ENCODE results near the gene TSPAN2. TPM values are rescaled to one million over a fixed set of nuclear protein-coding genes. Genes with fewer than 3 reads are reported as not detected.

TSPAN2 gene
- total and polyA plus RNA-seq, 2 donors from 2014 or later = 9.9 to 14.6 TPM

DNA sequence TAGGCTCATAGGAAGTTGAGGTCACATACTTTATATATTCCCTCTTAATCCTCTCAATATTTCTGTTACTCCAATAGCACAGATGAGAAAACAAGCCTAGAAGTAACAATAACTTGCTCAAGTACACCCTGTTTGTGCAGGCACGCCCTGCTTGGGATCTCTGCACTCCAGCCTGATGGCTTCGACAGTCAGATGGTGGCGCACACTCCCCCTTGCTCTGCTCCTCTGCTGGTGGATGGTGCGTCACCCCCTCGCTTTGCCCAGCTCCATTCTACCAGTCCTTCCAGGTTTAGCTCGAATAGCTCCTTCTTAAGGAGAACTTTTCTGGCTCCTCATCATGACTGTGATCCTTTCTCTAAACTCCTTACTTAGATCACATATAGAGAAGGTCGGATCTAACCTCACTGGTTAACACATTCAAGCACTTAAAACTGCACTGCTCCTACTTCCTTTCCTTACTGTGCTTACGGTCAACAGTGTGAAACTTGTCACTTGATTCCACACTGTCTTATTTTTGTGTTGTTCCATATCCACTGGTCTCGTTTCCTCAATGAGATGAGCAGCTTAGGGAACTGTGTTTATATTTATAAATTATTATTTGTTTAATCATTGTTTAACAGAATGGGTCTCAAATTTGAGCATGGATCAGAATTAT, 3.0 kb downstream of the TSPAN2 start:
- DNase-seq (no peak), FAIRE-seq (no peak)
- Histone ChIP-seq H3K4me1 (ENCODE audit: control insufficient read depth in 2 of 3, insufficient read depth in 2 of 3, low read depth in 1 of 3, low read length in 3 of 3) (peaks cover 0 to 4% (median 0%) of the 10 kb centered on the region in 3 donors), H3K36me3 (ENCODE audit: control insufficient read depth in 2 of 3, insufficient read depth in 3 of 3, low read length in 3 of 3) (no peaks in the 10 kb centered on the region), H3K4me3 (ENCODE audit: low read length in 3 of 3) (no peak overlapping the region), H3K9ac (ENCODE audit: low read length in 3 of 3) (peak overlapping the region in 1 of 3 donors; percentile 38), H3K27me3 (ENCODE audit: control insufficient read depth, insufficient read depth, low read length) (no peaks in the 10 kb centered on the region), H3K9me3 (ENCODE audit: control insufficient read depth in 2 of 3, insufficient read depth in 1 of 3, low read length in 3 of 3) (no peaks in the 10 kb centered on the region), H3K27ac (ENCODE audit: low read depth in 2 of 2, low read length in 2 of 2) (peak overlapping the region in 1 of 2 donors; percentile 14)
- intact Hi-C loops (cut with DNase I) = no loop called here
- TF ChIP-seq, protein P1, sequence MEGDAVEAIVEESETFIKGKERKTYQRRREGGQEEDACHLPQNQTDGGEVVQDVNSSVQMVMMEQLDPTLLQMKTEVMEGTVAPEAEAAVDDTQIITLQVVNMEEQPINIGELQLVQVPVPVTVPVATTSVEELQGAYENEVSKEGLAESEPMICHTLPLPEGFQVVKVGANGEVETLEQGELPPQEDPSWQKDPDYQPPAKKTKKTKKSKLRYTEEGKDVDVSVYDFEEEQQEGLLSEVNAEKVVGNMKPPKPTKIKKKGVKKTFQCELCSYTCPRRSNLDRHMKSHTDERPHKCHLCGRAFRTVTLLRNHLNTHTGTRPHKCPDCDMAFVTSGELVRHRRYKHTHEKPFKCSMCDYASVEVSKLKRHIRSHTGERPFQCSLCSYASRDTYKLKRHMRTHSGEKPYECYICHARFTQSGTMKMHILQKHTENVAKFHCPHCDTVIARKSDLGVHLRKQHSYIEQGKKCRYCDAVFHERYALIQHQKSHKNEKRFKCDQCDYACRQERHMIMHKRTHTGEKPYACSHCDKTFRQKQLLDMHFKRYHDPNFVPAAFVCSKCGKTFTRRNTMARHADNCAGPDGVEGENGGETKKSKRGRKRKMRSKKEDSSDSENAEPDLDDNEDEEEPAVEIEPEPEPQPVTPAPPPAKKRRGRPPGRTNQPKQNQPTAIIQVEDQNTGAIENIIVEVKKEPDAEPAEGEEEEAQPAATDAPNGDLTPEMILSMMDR (IDR thresholded peaks at IDR 0.05; ENCODE audit: borderline replicate concordance, extremely low read depth, insufficient read depth) = no peak

DNA sequence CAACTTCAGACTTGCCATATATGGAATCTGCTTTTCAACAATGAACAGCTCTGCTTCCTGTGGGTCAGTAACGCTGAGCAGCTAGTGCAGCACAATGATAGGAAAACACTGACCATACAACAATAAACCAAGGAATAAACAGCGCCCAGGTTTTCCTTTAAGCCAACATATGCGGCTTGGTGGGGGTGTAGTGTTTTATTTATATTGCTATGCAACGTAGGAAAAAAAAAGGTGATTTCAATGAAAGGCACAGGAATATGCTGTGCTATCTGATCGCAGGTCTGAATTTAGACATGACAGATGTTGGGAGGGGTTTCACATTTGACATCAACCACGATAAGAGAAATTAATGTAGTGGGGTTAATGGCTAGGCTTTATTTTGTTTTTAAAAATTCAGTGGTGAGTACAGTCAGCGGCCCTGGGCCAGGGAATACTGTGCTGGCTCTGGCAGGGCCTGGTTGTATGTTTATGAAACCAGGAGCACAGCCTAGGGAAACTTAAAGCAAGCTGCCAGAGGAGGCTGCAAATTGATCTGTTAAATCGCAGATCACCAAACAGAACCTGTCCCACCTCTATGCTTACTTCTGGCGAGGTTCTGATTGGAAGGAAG, 4.3 kb downstream of the TSPAN2 start:
- TF ChIP-seq, protein P1 (IDR thresholded peaks at IDR 0.05; ENCODE audit: borderline replicate concordance, extremely low read depth, insufficient read depth) = no peak
- intact Hi-C loops (cut with DNase I) = no loop called here
- H3K27me3 ChIP-seq (ENCODE audit: control insufficient read depth, insufficient read depth, low read length) = no peaks in the 10 kb centered on the region
- FAIRE-seq (no peak), DNase-seq (peak in 3 of 5 donors; percentile 24 to 77 (median 75))
- H3K4me1 ChIP-seq (ENCODE audit: control insufficient read depth in 2 of 3, insufficient read depth in 2 of 3, low read depth in 1 of 3, low read length in 3 of 3) = peaks cover 0 to 4% (median 0%) of the 10 kb centered on the region in 3 donors
- H3K27ac ChIP-seq (ENCODE audit: low read depth in 2 of 2, low read length in 2 of 2) = peak overlapping the region in 1 of 2 donors; percentile 43
- H3K36me3 ChIP-seq (ENCODE audit: control insufficient read depth in 2 of 3, insufficient read depth in 3 of 3, low read length in 3 of 3) = no peaks in the 10 kb centered on the region
- no peak overlapping the region for H3K9ac ChIP-seq (ENCODE audit: low read length in 3 of 3)
- H3K9me3 ChIP-seq (ENCODE audit: control insufficient read depth in 2 of 3, insufficient read depth in 1 of 3, low read length in 3 of 3) = no peaks in the 10 kb centered on the region
- no peak overlapping the region for H3K4me3 ChIP-seq (ENCODE audit: low read length in 3 of 3)

DNA sequence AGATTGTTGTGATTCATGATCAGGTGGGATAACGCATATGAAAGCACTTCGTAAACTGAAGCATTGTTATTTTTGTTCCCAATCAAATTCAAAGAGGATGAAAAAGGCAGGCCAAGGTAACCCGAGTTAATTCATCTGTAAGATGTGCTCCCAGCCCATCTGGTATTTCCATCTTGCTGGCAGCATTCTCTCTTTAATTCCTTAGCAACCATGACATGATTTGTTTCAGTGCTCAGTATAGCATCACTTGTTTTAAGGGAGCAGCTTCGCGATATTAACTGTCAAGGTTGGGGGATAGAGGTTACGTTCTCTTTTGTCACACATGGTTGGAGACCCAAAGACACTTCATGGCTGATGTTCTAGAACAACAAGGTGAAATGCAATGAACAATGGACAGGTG, 6.4 kb downstream of the TSPAN2 start:
- H3K4me1 ChIP-seq (ENCODE audit: control insufficient read depth in 2 of 3, insufficient read depth in 2 of 3, low read depth in 1 of 3, low read length in 3 of 3) = peaks cover 0 to 4% (median 0%) of the 10 kb centered on the region in 3 donors
- DNase-seq (peak in 2 of 5 donors; percentile 67 to 73), FAIRE-seq (no peak)
- no peaks in the 10 kb centered on the region for H3K36me3 ChIP-seq (ENCODE audit: control insufficient read depth in 2 of 3, insufficient read depth in 3 of 3, low read length in 3 of 3)
- no peaks in the 10 kb centered on the region for H3K27me3 ChIP-seq (ENCODE audit: control insufficient read depth, insufficient read depth, low read length)
- H3K27ac ChIP-seq (ENCODE audit: low read depth in 2 of 2, low read length in 2 of 2) = no peak overlapping the region
- no peaks in the 10 kb centered on the region for H3K9me3 ChIP-seq (ENCODE audit: control insufficient read depth in 2 of 3, insufficient read depth in 1 of 3, low read length in 3 of 3)
- intact Hi-C loops (cut with DNase I) = no loop called here
- TF ChIP-seq, protein P1 (IDR thresholded peaks at IDR 0.05; ENCODE audit: borderline replicate concordance, extremely low read depth, insufficient read depth) = no peak
- H3K9ac ChIP-seq (ENCODE audit: low read length in 3 of 3) = no peak overlapping the region
- no peak overlapping the region for H3K4me3 ChIP-seq (ENCODE audit: low read length in 3 of 3)
